ENCODE measurements around the gene PXDC1.

DNA sequence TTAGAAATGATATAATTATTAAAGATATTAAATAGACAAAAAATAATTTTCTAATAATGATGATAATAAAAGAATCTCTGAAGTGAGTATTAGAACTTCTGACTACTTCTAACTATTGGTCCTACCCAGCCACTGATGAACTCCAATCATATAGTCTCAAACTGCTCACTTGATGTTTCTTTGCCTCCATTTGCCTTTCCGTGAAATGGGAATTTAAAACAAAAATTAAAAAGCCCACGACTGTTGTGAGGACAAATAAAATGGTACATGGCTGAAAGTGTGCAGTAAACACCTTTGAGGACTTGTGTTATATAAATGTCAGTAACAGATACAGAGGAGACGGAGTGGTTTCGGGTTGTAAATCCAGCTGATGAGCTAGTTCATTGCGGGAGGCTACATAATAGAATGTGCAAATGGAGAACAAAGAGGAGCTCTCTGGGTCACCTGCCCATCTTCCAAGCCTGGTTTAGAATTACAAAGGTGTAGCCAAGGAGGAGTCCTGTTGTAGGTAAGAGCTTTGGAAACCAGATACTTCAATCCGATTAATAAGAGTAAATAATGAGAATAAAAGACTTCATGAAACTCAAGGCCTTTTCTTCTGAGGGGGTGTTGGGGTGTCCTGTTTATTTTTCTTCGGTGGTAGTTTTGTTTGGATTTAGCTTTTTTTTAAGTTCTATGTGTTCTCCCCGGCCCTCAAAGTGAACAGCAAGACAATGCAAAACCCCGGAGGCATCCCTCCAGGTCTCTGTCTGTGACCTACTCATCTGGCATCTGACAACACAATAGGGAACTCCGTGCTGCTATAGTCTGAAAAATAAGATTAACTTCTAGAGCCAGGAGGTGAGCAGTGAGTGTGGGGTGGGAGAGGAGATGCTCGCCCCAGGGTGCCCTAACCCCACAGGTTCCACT is 4.4 kb upstream of the PXDC1 start:
- TF ChIP-seq, protein P1, sequence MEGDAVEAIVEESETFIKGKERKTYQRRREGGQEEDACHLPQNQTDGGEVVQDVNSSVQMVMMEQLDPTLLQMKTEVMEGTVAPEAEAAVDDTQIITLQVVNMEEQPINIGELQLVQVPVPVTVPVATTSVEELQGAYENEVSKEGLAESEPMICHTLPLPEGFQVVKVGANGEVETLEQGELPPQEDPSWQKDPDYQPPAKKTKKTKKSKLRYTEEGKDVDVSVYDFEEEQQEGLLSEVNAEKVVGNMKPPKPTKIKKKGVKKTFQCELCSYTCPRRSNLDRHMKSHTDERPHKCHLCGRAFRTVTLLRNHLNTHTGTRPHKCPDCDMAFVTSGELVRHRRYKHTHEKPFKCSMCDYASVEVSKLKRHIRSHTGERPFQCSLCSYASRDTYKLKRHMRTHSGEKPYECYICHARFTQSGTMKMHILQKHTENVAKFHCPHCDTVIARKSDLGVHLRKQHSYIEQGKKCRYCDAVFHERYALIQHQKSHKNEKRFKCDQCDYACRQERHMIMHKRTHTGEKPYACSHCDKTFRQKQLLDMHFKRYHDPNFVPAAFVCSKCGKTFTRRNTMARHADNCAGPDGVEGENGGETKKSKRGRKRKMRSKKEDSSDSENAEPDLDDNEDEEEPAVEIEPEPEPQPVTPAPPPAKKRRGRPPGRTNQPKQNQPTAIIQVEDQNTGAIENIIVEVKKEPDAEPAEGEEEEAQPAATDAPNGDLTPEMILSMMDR (IDR thresholded peaks at IDR 0.05), result no peak
- TF ChIP-seq SIN3A (IDR thresholded peaks at IDR 0.05; ENCODE audit: borderline replicate concordance, insufficient read depth, low read depth, low read length) (no peak), POLR2AphosphoS5 (IDR thresholded peaks at IDR 0.05; ENCODE audit: low read depth, low read length) (no peak), TCF7L2 (IDR thresholded peaks at IDR 0.05; ENCODE audit: low read depth, low read length) (no peak)
- TF ChIP-seq, protein P2, sequence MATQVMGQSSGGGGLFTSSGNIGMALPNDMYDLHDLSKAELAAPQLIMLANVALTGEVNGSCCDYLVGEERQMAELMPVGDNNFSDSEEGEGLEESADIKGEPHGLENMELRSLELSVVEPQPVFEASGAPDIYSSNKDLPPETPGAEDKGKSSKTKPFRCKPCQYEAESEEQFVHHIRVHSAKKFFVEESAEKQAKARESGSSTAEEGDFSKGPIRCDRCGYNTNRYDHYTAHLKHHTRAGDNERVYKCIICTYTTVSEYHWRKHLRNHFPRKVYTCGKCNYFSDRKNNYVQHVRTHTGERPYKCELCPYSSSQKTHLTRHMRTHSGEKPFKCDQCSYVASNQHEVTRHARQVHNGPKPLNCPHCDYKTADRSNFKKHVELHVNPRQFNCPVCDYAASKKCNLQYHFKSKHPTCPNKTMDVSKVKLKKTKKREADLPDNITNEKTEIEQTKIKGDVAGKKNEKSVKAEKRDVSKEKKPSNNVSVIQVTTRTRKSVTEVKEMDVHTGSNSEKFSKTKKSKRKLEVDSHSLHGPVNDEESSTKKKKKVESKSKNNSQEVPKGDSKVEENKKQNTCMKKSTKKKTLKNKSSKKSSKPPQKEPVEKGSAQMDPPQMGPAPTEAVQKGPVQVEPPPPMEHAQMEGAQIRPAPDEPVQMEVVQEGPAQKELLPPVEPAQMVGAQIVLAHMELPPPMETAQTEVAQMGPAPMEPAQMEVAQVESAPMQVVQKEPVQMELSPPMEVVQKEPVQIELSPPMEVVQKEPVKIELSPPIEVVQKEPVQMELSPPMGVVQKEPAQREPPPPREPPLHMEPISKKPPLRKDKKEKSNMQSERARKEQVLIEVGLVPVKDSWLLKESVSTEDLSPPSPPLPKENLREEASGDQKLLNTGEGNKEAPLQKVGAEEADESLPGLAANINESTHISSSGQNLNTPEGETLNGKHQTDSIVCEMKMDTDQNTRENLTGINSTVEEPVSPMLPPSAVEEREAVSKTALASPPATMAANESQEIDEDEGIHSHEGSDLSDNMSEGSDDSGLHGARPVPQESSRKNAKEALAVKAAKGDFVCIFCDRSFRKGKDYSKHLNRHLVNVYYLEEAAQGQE (IDR thresholded peaks at IDR 0.05; ENCODE audit: insufficient read depth in 1 of 2, low read depth in 2 of 2, low read length in 1 of 2), result no peak

Measured in Panc1 (cell line).